ENCODE results near the gene RALGAPB.

RALGAPB gene

GRCh38 chr20:38623061-38623460, 150.4 kb downstream of the RALGAPB start:
- DNase-seq (no peak), ATAC-seq (ENCODE audit: insufficient read depth, low read depth) (no peak)
- Histone ChIP-seq H3K9me3 (ENCODE audit: insufficient read depth, low read length, severe bottlenecking) (no peaks in the 10 kb centered on the region), H3K9ac (ENCODE audit: low read depth, low read length) (no peak overlapping the region), H3K4me1 (ENCODE audit: insufficient read depth, low read length) (no peaks in the 10 kb centered on the region), H3K4me2 (ENCODE audit: insufficient read depth, low read length) (no peak overlapping the region), H3K27ac (ENCODE audit: low read length) (no peak overlapping the region), H3K4me3 (ENCODE audit: low read depth in 1 of 2, low read length in 2 of 2) (no peak overlapping the region), H4K20me1 (ENCODE audit: insufficient read depth, low read length) (no peaks in the 10 kb centered on the region), H3K79me2 (ENCODE audit: insufficient read depth, low read length) (no peaks in the 10 kb centered on the region), H2AFZ (ENCODE audit: low read depth, low read length) (no peak overlapping the region), H3K36me3 (ENCODE audit: insufficient read depth, low read length) (no peaks in the 10 kb centered on the region), H3K27me3 (ENCODE audit: insufficient read depth, low read length, poor library complexity) (peaks cover 33% of the 10 kb centered on the region)
- no peak for TF ChIP-seq CTCF (IDR thresholded peaks at IDR 0.05; ENCODE audit: borderline replicate concordance, extremely low read depth, low read length, poor library complexity, severe bottlenecking)
- TF ChIP-seq EZH2 (IDR thresholded peaks at IDR 0.05; ENCODE audit: borderline replicate concordance, low read depth, low read length, severe bottlenecking), result no peak

GRCh38 chr20:38624084-38624483, 151.4 kb downstream of the RALGAPB start:
- Histone ChIP-seq H3K4me3 (ENCODE audit: low read depth in 1 of 2, low read length in 2 of 2) (no peak overlapping the region), H2AFZ (ENCODE audit: low read depth, low read length) (no peak overlapping the region), H3K79me2 (ENCODE audit: insufficient read depth, low read length) (no peaks in the 10 kb centered on the region), H3K27ac (ENCODE audit: low read length) (no peak overlapping the region), H3K4me2 (ENCODE audit: insufficient read depth, low read length) (no peak overlapping the region), H3K36me3 (ENCODE audit: insufficient read depth, low read length) (no peaks in the 10 kb centered on the region), H3K9ac (ENCODE audit: low read depth, low read length) (no peak overlapping the region), H3K4me1 (ENCODE audit: insufficient read depth, low read length) (no peaks in the 10 kb centered on the region), H3K27me3 (ENCODE audit: insufficient read depth, low read length, poor library complexity) (peaks cover 27% of the 10 kb centered on the region), H3K9me3 (ENCODE audit: insufficient read depth, low read length, severe bottlenecking) (no peaks in the 10 kb centered on the region), H4K20me1 (ENCODE audit: insufficient read depth, low read length) (no peaks in the 10 kb centered on the region)
- TF ChIP-seq EZH2 (IDR thresholded peaks at IDR 0.05; ENCODE audit: borderline replicate concordance, low read depth, low read length, severe bottlenecking), result no peak
- no peak for TF ChIP-seq CTCF (IDR thresholded peaks at IDR 0.05; ENCODE audit: borderline replicate concordance, extremely low read depth, low read length, poor library complexity, severe bottlenecking)
- no peak for ATAC-seq (ENCODE audit: insufficient read depth, low read depth)
- DNase-seq, result no peak

DNA sequence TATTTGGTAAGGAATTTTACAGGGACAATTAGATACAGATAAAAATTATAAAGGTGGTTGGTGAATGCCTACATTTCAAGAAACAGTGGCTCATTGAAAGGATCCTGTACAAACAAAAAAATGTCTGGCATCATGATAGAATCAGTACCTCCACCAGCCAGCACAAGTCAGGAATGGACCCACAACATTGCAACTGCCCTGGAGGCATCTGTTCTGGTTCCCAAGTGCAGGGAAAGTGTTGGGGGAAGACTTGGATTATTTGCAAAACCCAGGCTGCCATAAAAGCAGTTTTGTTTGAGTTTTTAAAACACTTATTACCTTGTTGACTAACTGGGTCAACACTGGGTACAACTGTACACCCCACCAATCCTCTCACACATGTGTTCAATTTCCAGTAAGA, 153.3 kb downstream of the RALGAPB start:
- Histone ChIP-seq H4K20me1 (ENCODE audit: insufficient read depth, low read length) (no peaks in the 10 kb centered on the region), H3K9me3 (ENCODE audit: insufficient read depth, low read length, severe bottlenecking) (no peaks in the 10 kb centered on the region), H3K27me3 (ENCODE audit: insufficient read depth, low read length, poor library complexity) (peaks cover 14% of the 10 kb centered on the region), H3K9ac (ENCODE audit: low read depth, low read length) (no peak overlapping the region), H3K79me2 (ENCODE audit: insufficient read depth, low read length) (no peaks in the 10 kb centered on the region), H3K4me2 (ENCODE audit: insufficient read depth, low read length) (no peak overlapping the region), H2AFZ (ENCODE audit: low read depth, low read length) (no peak overlapping the region), H3K4me3 (ENCODE audit: low read depth in 1 of 2, low read length in 2 of 2) (no peak overlapping the region), H3K27ac (ENCODE audit: low read length) (no peak overlapping the region), H3K36me3 (ENCODE audit: insufficient read depth, low read length) (no peaks in the 10 kb centered on the region), H3K4me1 (ENCODE audit: insufficient read depth, low read length) (no peaks in the 10 kb centered on the region)
- ATAC-seq (ENCODE audit: insufficient read depth, low read depth) (no peak), DNase-seq (no peak)
- TF ChIP-seq EZH2 (IDR thresholded peaks at IDR 0.05; ENCODE audit: borderline replicate concordance, low read depth, low read length, severe bottlenecking) (no peak), CTCF (IDR thresholded peaks at IDR 0.05; ENCODE audit: borderline replicate concordance, extremely low read depth, low read length, poor library complexity, severe bottlenecking) (no peak)

Data from DND-41 (cell line).